Tibial nerve (tissue), 4 donors: ENCODE results near the gene NUDT17.

Source experiments
- EP300 ChIP-seq, 2 donors: sonication (generic); formaldehyde crosslinking; IDR thresholded peaks; one replicate each; pipeline ENCODE4 v1.6.1; 2017; ENCODE audit warnings: antibody characterized with exemption in 2 of 2, mild to moderate bottlenecking in 1 of 2
- POLR2A ChIP-seq, 2 donors: fragments of 450-650 bp; IDR thresholded peaks; one replicate each; pipeline ENCODE4 v1.6.1; 2017; ENCODE audit warnings: antibody characterized with exemption in 2 of 2, mild to moderate bottlenecking in 2 of 2, moderate library complexity in 2 of 2
- TF ChIP-seq, protein P1 (sequence below), 5 experiments: fragments of 200-600 bp in 3 of 5; fragments of 450-650 bp in 2 of 5; sonication (generic) in 3 of 5; IDR thresholded peaks; one replicate each; pipeline ENCODE4 v1.5.1; 2016 to 2019; ENCODE audit warnings: antibody characterized with exemption in 5 of 5, mild to moderate bottlenecking in 3 of 5, moderate library complexity in 2 of 5

DNA sequence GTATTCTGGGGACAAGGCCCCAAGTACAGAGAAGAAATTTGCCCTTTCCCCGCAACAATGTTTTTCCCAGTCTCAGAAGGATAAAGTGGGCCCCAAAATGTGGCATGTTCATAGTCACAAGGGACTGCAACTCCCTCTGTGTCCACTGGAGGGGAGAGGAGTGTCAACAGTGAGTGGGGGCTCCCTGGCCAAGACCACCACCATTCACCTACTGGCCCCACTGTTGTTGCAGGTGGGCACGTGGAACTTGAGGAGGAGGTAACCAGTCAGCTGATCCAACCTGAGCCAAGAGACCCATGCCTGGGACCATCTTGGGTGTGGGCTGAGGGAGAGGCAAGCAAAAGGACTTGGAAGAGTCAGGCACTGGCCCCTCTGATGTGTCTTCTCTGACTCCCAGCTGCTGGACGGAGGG lies 777 bp downstream of the NUDT17 start:
- TF ChIP-seq, protein P1, sequence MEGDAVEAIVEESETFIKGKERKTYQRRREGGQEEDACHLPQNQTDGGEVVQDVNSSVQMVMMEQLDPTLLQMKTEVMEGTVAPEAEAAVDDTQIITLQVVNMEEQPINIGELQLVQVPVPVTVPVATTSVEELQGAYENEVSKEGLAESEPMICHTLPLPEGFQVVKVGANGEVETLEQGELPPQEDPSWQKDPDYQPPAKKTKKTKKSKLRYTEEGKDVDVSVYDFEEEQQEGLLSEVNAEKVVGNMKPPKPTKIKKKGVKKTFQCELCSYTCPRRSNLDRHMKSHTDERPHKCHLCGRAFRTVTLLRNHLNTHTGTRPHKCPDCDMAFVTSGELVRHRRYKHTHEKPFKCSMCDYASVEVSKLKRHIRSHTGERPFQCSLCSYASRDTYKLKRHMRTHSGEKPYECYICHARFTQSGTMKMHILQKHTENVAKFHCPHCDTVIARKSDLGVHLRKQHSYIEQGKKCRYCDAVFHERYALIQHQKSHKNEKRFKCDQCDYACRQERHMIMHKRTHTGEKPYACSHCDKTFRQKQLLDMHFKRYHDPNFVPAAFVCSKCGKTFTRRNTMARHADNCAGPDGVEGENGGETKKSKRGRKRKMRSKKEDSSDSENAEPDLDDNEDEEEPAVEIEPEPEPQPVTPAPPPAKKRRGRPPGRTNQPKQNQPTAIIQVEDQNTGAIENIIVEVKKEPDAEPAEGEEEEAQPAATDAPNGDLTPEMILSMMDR (IDR thresholded peaks at IDR 0.05) = peak; percentile 39 to 70 (median 61)
- TF ChIP-seq EP300 (IDR thresholded peaks at IDR 0.05) (no peak), POLR2A (IDR thresholded peaks at IDR 0.05) (no peak)
